GM18505 (cell line): ENCODE measurements around the gene IGFL4.

ENCODE experiments used
- ATAC-seq: cut with Tn5 transposase; IDR thresholded peaks from one replicate; pipeline ENCODE4 v1.9.1; 2021; ENCODE audit not compliant: unreplicated experiment
- POLR2A ChIP-seq: IDR thresholded peaks from 4 replicates; pipeline ENCODE4 v1.6.1; 2011; ENCODE audit warnings: borderline replicate concordance; ENCODE audit not compliant: insufficient read depth, insufficient read length; ENCODE audit errors: extremely low read depth

IGFL4 gene

GRCh38 chr19:46021531-46022041 is 19.2 kb downstream of the IGFL4 start:
- no peak for TF ChIP-seq POLR2A
- ATAC-seq, result no peak

GRCh38 chr19:46020819-46021125 is 20.0 kb downstream of the IGFL4 start:
- no peak for TF ChIP-seq POLR2A
- no peak for ATAC-seq

GRCh38 chr19:46019270-46019669 is 21.5 kb downstream of the IGFL4 start:
- no peak for ATAC-seq

GRCh38 chr19:46018729-46019251 is 22.0 kb downstream of the IGFL4 start:
- no peak for TF ChIP-seq POLR2A
- ATAC-seq, result no peak

More at GRCh38 chr19:46019270-46019669, 21.5 kb downstream of the IGFL4 start:
- no peak for TF ChIP-seq POLR2A

GRCh38 chr19:46017874-46018675 is 22.7 kb downstream of the IGFL4 start:
- TF ChIP-seq POLR2A, result no peak
- no peak for ATAC-seq

- no peak for TF ChIP-seq POLR2A
- no peak for ATAC-seq
Observed at GRCh38 chr19:46017095-46017429, 23.7 kb downstream of the IGFL4 start.

- no peak for TF ChIP-seq POLR2A
- no peak for ATAC-seq
Observed at GRCh38 chr19:46016426-46017094, 24.2 kb downstream of the IGFL4 start.

GRCh38 chr19:46015687-46016425 is 24.9 kb downstream of the IGFL4 start:
- ATAC-seq, result no peak
- TF ChIP-seq POLR2A, result no peak

GRCh38 chr19:46014941-46015686 is 25.7 kb downstream of the IGFL4 start:
- no peak for TF ChIP-seq POLR2A
- ATAC-seq, result peak; percentile 43

- ATAC-seq, result no peak
- no peak for TF ChIP-seq POLR2A
Observed at GRCh38 chr19:46014534-46014933, 26.3 kb downstream of the IGFL4 start.

- no peak for ATAC-seq
- TF ChIP-seq POLR2A, result no peak
Observed at GRCh38 chr19:46009530-46010510, 31.0 kb downstream of the IGFL4 start.

- TF ChIP-seq POLR2A, result no peak
- no peak for ATAC-seq
Observed at GRCh38 chr19:46006411-46006810, 34.4 kb downstream of the IGFL4 start.

- no peak for TF ChIP-seq POLR2A
Observed at GRCh38 chr19:46002678-46003275, 38.0 kb downstream of the IGFL4 start.

More at GRCh38 chr19:46002678-46003275, 38.0 kb downstream of the IGFL4 start:
- no peak for ATAC-seq
